ENCODE results near the gene CD68.

Gene CD68

GRCh38 chr17:7555320-7555948 lies 24.0 kb upstream of the CD68 start:
- TF ChIP-seq, protein P1, sequence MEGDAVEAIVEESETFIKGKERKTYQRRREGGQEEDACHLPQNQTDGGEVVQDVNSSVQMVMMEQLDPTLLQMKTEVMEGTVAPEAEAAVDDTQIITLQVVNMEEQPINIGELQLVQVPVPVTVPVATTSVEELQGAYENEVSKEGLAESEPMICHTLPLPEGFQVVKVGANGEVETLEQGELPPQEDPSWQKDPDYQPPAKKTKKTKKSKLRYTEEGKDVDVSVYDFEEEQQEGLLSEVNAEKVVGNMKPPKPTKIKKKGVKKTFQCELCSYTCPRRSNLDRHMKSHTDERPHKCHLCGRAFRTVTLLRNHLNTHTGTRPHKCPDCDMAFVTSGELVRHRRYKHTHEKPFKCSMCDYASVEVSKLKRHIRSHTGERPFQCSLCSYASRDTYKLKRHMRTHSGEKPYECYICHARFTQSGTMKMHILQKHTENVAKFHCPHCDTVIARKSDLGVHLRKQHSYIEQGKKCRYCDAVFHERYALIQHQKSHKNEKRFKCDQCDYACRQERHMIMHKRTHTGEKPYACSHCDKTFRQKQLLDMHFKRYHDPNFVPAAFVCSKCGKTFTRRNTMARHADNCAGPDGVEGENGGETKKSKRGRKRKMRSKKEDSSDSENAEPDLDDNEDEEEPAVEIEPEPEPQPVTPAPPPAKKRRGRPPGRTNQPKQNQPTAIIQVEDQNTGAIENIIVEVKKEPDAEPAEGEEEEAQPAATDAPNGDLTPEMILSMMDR (IDR thresholded peaks at IDR 0.05; ENCODE audit: insufficient read depth, missing control alignments) = no peak
- DNase-seq (ENCODE audit: insufficient read length, low spot score) (no peak), FAIRE-seq (no peak)

DNA sequence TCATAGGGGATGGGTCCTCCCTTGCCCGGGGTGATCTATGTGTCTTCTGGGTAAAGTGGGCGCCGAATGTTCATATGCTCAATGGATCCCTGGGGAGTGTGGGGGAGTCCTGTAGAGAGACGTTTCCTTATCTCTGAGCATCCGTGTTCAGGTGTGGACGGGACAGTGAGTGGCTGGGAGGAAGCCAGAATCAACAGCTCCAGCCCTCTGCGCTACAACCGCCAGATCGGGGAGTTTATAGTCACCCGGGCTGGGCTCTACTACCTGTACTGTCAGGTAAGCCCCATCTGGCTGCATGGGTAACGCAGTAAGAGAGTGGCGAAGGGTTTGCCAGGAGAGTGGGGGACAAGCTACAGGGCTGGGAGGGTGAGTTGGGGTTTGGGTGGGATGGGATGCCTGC lies 22.8 kb upstream of the CD68 start:
- no peak for FAIRE-seq
- TF ChIP-seq, protein P1 (IDR thresholded peaks at IDR 0.05; ENCODE audit: insufficient read depth, missing control alignments) = no peak

DNA sequence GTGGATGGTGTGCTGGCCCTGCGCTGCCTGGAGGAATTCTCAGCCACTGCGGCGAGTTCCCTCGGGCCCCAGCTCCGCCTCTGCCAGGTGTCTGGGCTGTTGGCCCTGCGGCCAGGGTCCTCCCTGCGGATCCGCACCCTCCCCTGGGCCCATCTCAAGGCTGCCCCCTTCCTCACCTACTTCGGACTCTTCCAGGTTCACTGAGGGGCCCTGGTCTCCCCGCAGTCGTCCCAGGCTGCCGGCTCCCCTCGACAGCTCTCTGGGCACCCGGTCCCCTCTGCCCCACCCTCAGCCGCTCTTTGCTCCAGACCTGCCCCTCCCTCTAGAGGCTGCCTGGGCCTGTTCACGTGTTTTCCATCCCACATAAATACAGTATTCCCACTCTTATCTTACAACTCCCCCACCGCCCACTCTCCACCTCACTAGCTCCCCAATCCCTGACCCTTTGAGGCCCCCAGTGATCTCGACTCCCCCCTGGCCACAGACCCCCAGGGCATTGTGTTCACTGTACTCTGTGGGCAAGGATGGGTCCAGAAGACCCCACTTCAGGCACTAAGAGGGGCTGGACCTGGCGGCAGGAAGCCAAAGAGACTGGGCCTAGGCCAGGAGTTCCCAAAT lies 22.2 kb upstream of the CD68 start:
- FAIRE-seq = no peak
- TF ChIP-seq, protein P1 (IDR thresholded peaks at IDR 0.05; ENCODE audit: insufficient read depth, missing control alignments) = no peak
- DNase-seq (ENCODE audit: insufficient read length, low spot score) = no peak

More for the DNA sequence above, 22.8 kb upstream of the CD68 start:
- no peak for DNase-seq (ENCODE audit: insufficient read length, low spot score)

DNA sequence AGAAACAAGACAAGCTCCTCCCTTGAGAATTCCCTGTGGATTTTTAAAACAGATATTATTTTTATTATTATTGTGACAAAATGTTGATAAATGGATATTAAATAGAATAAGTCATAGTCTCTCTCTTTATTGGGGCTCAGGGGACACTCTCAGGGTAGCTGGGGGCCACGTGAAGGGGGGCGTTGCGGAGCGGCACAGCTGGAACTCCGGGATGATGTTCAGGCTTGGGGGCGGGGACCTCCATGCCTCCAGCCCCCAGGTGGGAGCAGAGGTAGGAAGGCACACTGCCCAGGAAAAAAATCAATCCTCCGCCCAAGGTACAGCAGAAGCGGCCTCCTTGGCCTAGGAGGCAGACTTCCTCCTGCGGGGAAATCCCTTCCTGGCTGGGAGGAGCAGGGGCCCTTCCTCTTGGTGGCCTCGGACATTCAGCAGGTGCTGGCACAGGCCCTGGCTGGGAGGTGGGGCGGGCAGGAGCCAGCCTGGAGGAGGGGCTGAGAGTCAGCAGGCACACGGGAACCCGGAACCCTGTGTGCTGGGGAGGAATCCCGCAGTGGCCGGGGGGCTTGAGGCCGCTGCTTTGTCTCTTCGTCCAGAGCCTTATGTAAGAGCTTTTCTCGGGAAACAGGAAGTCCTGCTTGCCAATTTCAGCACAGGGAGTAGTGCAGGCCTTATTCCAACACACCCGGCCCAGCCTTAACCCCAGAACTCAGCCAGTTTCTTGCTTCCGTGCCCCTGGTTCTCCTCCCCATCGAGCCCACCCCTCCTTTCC lies 21.5 kb upstream of the CD68 start:
- FAIRE-seq (no peak), DNase-seq (ENCODE audit: insufficient read length, low spot score) (no peak)

GRCh38 chr17:7558544-7559319 lies 20.7 kb upstream of the CD68 start, which contains the start of gene TNFSF13:
TNFSF13 (plus strand) TSS chr17:7558750; CDS start chr17:7559040, 290 bp downstream.
- TF ChIP-seq, protein P1 (IDR thresholded peaks at IDR 0.05; ENCODE audit: insufficient read depth, missing control alignments) = no peak
- no peak for FAIRE-seq
- DNase-seq (ENCODE audit: insufficient read length, low spot score) = no peak

More for the DNA sequence above, 21.5 kb upstream of the CD68 start:
- TF ChIP-seq, protein P1 (IDR thresholded peaks at IDR 0.05; ENCODE audit: insufficient read depth, missing control alignments) = no peak

- DNase-seq (ENCODE audit: insufficient read length, low spot score) (no peak), FAIRE-seq (no peak)
- TF ChIP-seq, protein P1 (IDR thresholded peaks at IDR 0.05; ENCODE audit: insufficient read depth, missing control alignments) = no peak
Measured at GRCh38 chr17:7559320-7560171, 19.9 kb upstream of the CD68 start.

All from D721Med (cell line).